GM18498 (cell line): Measurements from ENCODE around the gene RPEL1.

Experiments
- ATAC-seq: cut with Tn5 transposase; IDR thresholded peaks from one replicate; pipeline ENCODE4 v1.9.1; 2021; ENCODE audit warnings: mild to moderate bottlenecking, moderate library complexity; ENCODE audit not compliant: unreplicated experiment

The RPEL1 gene

DNA sequence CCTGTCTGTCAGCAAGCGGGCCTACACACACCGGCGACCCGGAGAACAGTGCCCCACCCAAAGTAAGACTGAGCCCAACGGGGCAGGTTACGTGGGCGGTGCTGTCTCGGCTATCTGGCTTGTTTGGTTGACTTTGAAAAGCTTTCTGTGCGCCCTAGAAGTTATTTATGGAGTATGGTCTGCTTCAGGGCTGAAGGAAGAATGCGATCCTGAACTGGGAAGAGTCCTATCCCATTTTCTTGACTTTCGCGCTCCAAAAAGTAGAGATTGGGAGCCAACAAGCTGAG is 32.8 kb downstream of the RPEL1 start:
- ATAC-seq: no peak

GRCh38 chr10:103278862-103279298 is 33.2 kb downstream of the RPEL1 start:
- no peak for ATAC-seq

DNA sequence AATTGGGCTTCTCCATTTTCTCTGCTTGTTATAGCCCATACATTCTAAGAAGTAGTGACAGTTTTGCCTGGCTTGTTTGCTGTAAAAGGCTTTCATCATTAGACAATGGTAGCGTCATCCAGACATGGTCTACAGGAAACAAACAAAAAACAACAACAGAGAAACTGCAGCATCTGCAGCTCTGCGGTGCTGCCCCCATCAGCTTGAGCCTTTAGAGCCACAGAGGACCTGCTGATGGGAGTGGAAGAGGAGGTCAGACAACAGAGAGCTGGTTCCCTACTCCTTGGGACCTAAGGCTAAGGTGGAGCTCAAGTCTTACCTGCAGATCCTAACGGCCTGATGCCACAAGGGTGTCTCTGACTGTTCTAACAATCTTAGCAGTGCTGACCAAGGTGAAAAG is 34.3 kb downstream of the RPEL1 start:
- ATAC-seq: no peak

- ATAC-seq: no peak
Observed at GRCh38 chr10:103280506-103280905, 34.8 kb downstream of the RPEL1 start.

DNA sequence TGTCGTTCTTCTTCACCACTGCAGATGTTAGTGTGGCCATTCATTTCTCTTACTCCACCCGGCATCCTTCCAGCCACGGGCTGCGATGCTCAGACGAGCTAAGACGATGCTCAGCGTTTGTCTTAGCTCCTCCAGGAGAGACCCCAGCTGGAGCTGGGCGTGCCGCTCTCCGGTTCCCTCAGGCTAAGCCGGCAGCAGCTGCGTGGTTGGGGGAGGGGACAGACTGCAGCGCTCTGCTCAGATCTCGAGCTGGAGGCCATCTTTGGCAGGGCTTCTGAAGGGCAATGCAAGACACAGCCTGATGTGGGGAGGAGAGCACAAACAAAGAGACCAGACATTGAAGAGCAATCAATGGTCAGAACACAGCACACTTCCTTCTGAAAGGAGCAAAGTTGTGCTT is 36.1 kb downstream of the RPEL1 start:
- no peak for ATAC-seq

DNA sequence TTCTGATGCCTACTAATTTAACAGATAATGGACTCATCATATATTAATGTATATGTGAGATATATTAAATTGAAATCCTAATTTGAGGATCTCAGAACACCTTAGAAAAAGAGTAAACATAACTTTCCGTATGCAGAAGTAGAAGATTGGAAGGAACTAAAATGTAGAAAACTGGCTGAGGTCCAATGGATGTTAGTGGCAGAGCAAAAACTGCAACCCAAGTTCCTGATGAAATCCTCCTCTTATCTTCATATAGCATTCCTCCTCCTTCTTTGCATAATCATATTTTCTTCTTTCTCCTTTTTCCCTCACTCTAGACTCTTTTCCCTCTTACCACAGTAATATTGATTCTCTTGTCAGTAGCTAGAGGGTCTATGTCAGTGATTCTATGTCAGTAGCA is 37.3 kb downstream of the RPEL1 start:
- no peak for ATAC-seq

- ATAC-seq: no peak
Observed at GRCh38 chr10:103284170-103284569, 38.5 kb downstream of the RPEL1 start.

DNA sequence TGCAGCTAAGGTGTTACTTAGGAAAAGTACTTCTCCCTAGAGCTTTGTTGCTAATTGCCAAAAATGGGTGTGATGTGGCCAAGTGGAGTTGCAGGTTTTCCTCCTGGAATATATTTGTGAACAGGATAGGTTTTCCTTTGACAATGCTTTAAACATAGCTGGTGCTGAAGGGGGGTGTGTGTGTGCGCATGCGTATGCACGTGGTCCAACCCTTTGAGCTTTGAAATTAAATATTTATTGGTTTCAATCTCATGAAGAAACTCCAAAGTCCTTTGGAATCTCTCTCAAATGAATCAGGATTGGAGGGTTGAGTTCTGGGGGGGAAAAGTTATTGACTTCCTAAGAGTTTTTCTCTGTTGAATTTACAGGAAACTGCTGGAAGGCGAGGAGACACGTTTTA is 42.3 kb downstream of the RPEL1 start:
- no peak for ATAC-seq

DNA sequence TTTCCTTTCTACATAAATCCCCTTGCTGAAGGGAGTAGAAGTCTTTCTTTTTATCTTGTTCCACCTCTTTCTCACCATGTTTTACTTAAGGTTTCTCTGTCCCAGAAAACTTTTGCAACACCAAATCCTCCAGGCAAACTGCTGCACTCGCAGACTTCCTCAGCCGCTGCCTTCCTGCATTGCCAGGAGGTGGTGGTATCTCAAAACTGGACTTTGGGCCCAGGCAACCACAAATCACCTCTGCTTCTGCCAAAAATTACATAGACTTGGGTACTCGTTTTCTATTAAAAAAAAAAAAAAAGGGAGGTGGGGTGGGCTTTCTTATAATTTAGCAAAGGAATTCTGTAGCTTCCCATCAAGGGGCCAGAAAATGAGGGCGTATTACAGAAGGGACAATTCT is 45.9 kb downstream of the RPEL1 start:
- no peak for ATAC-seq

DNA sequence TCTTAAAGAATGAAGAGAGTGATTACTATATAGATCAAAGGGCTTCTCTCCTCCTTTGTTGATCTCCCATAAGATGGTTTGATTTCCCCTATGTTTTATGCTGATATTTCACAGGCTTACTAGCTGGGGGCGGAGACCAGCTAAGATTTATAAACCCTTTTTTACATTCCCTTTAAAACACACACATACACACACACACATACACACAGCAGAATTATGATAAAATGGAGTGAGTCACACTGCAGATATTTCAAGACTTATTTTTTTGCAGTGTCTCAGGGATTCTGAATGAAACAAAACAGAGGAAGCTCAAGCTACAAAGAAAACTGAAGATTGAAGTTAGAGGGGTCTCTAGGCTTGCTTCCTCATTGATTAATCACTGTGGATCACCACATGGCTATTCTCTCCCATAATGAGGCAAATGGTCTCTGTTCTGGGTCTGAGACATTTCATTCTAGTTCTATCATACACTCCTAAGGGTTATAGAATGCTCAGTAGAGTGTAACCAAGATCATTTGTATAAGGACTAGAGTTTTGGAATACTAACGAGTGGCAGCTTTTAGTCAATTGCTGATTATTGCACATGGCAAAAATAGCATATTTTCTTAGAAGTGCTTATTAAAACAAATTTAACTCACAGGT is 49.8 kb downstream of the RPEL1 start:
- ATAC-seq: no peak
